Hematopoietic multipotent progenitor cell (in vitro differentiated cells): ENCODE results near the gene TEX52. TPM values are rescaled to one million over a fixed set of nuclear protein-coding genes. Genes with fewer than 3 reads are reported as not detected.
A peak's percentile ranks its signal among the peaks of the same experiment; 100 is the strongest.
"Not testable (repeated sequence)": the region's sequence is repeated elsewhere in the genome, so short reads cannot be mapped to it uniquely, and the experiment has no call there.

ENCODE experiments used
- DNase-seq, 3 donors: peaks; one replicate each; pipeline ENCODE4 v3.0.0-alpha.2; 2011 to 2015; ENCODE audit warnings: low read depth in 2 of 3, low spot score in 2 of 3
- total RNA-seq: library from RNA; depleted of rRNA; stranded (reverse); fragments of >200 nt; gene quantifications from one replicate; pipeline ENCODE4 v1.2.3, GENCODE V29; 2012

Gene TEX52
- total RNA-seq, 1 donor: under 0.01 TPM

DNA sequence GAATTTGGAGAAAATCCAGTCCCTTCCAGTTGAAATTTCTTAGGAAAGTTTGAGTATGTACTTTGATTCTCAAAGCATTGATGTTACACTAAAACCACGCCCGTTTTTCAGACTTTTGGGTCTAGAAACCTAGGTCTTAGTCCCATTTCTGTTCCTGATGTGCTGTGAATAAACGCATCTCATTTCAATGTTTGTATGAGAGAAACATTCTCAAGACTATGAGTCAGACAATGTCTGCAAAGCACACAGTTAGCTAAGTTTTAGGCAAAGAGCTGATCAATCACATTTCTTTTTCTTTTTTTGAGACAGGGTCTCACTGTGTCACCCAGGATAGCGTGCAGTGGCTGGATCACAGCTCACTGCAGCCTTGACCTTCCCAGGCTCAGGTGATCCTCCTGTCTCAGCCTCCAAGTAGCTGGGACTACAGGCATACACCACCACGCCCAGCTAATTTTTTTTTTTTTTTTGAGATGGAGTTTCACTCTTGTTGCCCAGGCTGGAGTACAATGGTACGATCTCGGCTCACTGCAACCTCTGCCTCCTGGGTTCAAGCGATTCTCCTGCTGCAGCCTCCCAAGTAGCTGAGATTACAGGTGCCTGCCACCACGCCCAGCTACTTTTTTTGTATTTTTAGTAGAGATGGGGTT, 12.3 kb upstream of the TEX52 start:
- not testable (repeated sequence) for DNase-seq

DNA sequence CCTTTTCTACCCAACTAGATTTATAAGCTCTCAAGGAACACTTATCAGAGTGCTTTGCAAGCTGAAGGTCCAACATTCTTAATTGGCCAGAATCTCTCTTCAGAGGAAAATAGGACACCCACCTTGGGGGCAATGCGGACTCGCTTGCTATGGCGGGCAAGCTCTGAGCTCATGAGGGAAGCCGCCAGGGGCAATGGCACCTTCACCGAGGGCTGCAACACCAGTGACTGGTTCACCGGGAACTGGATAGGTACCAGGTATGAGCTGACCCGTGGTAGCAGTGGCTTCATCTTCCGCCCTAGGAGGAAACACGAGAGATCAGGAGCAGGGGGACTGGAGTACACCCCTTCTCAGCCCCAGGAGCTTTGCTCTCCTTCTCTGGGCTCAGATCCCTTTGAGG, 7.4 kb upstream of the TEX52 start:
- no peak for DNase-seq

DNA sequence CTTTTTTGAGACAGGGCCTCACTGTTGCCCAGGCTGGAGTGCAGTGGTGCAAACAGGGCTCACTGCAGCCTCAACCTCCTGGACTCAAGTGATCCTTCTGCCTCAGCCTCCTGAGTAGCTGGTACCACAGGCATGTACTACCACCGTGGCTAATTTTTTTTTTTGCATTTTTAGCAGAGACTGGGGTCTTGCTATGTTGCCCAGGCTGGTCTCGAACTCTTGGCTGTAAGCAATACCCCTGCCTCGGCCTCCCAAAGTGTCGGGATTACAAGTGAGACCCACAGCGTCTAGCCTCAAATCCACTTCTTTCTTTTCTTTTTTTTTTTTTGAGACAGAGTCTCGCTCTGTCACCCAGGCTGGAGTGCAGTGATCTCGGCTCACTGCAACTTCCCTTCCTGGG, 6.6 kb upstream of the TEX52 start:
- DNase-seq: not testable (repeated sequence)

DNA sequence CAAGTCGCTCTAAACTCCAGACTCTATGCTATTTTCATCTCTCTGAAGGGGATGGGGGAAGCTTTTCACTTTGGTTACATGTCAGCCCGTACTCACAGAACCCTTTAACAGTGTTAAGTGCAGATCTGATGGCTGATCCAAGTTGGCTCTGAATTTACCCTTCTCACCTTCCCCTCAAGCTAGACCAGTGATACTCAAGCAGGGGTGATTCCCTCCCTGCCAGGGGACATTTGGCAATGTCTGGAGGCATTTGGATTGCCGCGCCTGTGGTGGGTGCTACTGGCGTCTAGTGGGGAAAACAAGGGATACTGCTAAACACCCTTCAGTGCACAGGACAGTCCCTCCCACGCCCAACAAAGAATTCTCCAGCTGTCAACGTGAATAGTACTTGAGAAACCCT, 6.0 kb upstream of the TEX52 start:
- DNase-seq: no peak

DNA sequence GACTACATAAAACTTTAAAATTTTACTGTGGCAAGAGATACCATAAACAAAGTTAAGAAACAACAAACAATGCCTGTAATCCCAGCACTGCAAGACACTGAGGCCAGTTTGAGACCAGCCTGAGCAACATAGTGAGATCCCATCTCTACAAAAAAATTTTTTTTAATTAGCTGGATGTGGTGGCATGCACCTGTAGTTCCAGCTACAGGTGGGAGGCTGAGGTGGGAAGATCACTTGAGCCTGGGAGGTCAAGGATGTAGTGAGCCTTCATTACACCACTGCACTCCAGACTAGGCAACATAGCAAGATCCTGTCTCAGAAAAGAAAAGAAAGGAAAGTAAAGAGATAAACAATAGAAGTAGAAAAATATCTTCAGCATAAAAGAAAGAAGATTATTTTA, 3.3 kb upstream of the TEX52 start:
- DNase-seq: no peak

DNA sequence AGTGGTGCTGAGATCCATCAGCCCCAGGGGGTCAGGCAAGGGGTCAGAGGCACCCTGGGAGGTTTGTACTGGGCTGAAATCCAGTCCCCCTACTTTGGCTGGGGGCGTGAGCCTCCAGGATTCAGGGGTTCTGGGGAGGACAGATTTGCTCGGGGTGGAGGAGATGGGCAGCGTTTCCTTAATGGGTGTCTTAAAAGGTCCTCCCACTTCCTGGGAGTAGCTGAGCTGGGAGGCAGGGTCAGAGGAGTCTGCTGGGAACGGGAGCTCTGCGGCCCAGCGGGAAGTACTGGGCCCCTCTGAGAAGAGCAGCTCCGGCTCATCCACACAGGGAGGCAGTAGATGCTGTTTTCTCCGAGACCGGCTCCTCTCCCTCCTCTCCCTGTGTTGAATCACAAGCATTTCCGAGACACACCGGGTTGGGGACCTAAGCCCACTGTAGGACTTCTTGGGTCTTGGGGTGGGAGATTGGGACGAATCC, 2.1 kb upstream of the TEX52 start:
- DNase-seq: no peak

DNA sequence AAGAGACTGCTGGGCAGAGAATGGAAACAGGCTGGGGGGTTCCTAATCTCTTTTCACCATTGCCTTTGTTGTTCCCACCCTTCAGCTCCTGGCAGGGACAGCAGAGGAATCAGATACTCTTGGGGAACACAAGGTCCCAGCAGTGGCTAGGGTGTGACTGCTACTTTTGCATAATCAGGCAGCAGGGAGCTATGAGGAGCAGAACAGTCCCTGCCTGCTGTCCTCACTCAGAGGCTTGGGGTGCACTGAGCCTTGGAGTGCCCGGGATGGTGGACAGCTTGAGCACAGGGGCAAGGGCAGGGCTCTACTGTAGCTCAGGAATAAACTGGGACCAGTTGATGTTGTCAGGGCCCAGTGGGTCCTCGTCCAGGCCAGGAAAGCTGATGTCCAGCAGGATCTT, 1.5 kb upstream of the TEX52 start:
- DNase-seq: no peak

DNA sequence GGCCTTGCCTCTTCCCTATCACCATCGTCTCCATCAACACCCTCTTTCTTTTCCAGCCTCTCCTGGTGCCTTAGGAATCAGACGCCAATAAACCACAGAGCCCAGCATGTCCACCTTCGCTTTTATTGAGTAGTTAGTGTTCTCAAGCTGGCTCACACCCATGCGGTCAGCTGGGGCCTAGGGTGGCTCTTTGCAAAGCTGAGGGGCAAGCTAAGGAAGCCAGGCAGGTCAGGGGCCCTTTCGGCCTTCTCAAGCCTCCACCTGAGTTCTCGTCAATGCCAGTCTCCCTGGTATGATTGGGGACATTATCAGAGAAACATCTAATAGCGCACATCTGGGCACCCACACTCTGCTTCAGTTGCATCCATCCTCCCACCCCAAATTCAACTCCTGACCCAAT, 737 bp upstream of the TEX52 start:
- DNase-seq: no peak

DNA sequence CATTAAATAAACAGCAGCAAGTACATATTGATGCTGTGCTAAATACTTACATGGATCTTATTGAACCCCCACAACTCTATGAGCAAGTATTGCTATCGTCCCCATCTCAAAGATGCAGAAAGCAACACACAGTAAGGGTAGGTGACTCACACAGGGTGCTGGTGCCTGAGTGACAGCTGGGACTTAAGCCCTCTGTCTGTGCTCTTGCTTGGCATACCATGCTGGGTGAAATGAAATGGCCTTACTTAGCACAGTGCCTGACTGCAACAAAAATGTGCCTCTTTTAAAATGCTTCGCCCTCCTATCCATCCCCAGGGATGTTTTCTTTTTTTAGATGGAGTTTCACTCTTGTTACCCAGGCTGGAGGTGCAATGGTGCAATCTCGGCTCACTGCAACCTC, 788 bp downstream of the TEX52 start:
- DNase-seq: no peak

DNA sequence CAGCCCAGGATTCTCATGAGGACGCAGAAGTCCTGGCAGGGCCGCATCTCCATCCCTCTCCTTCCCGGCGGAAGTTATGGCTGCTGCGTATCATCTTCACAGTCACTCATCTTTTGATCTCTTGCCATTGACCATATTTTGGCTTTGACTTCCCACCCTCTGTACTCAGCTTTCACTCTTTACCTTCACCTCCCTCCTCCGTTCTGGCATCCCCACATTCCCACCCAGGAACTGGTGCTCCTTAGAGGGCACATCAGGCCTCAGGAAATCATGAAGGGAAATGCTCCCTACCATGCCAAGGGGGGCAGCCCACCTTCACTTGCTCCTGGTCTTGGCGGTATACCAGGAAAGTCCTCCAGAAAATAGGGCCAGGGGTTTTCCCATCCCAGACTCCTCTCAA, 1.3 kb downstream of the TEX52 start:
- DNase-seq: no peak

DNA sequence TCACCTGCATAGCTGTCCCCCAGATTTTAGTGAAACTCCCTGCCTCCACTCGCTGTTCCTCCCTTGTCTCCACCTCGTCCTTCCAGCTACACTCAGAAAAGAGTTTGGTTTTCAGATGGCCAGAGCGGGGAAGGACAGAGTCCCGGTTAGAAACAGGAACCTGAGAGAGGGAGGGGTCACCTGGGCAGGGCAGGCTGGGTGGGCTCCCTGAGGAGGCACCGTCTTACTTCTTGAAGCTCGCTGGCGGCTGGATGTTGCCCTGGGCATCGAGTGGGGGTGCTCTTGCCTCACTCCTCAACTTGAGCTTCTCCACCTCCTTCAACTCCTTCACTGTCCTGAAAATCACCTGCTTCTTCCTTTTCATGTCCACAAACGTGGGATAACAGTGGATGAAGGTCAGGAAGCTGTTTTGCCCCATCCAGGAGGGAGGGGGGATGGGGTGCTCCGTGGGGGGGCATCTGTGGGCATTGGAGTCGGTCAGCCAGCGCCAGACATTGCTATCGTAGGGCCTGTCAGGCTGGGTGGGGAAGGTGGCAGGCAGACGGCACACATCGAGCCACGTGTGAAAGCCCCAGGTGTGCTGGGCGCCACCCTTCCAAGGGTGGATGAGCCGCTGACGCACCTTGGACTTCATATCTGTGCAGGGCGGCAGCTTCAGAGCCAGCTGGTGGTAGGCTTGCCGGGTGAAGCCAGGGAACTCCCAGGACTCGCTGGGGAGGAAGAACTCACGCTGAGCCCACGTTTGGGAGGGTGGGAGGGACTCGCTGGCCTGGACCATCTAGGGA, 2.0 kb downstream of the TEX52 start:
- no peak for DNase-seq

DNA sequence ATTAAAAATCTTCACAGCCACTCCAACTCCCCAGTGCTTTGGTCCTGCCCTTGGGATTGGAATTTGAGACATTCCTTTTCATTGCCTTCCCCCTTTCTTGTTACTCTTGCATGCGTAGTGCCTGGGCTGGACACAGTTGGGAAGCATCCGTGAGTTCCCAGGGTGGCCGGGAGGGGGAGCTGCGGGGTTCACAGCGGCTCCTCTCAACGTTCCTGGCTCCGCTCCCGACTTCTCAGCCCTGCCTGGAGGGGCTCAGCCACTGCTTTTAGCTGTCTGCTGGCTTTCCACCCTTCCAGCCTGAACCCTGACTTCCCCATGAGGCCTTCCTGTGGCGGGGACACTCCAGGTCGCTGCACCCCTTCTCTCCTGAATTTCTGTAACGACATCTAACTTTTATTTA, 3.2 kb downstream of the TEX52 start:
- peak in 2 of 3 donors; percentile 47 to 67 for DNase-seq

DNA sequence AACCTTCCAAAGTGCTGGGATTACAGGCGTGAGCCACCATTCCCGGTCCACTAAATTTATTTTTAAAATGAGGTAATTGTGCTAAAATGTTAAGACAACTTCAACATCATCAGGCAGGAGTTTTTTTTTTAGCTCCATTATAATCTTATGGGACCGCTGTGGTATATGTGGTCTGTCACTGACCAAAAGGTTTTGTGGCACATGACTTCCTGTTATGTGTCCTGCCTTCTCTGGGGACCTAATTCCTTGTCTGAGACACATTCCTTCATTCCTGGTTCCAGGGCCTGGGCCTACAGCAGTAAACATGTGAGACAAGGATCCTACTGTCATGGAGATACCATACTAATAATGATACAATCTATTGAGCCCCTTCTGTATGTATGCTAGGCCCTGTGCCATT, 4.9 kb downstream of the TEX52 start:
- DNase-seq: no peak

DNA sequence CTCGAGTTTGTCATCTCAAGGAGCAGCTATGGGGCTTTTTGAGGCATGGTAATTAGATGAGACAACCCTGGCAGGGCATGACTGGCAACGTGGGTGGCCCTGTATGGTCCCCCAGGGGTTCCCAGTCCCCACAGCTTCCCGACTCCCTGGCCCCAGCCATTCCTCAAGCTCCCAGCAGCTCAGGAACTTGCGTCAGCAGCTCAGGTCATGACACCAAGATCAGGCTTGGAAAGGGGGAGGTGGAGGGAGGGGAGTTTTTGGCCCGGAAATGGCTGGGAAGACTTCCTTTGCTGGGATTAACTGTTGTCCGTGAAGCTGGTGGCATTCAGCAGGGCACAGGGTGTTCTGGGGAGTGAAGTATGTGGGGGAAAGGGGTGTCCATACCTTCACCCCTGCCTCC, 11.6 kb downstream of the TEX52 start:
- DNase-seq: no peak

DNA sequence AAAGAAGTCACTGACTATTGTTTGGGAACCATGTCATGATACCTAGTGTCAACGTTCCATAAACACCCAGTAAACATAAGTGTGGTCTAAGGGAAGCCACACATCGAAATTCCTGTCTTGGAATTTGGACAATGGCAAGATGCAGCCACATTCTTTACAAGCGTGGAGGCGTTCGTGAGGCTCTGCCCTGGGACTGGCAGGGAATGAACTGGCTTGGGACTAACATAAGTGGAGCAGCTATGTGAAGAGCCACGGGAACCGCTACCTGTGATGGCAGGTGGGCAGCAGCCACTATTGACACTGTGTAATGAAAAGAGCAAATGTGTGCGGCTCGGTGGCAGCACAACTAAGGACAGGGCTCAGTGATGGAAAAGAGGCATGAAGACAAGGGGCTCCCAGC, 12.1 kb downstream of the TEX52 start:
- DNase-seq: no peak

DNA sequence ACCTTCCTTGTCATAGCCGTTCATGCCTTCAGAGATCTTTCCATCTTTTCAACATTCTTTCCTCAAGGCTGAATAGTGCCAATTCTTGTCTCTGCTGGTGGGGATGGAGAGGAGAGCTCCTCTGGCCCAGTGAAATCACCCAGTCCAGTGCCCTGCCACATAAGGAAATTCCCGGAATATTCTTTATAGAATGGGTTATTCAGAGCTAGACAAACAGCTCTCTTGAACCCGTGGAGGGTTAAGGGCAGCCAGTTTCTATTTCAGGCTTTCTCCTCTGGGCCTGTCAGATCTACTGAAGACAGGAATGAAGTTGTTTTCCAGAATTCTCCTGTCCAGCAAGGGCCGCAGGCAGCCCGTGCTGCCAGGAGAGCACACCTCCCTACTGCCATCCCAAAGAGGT, 13.9 kb downstream of the TEX52 start:
- no peak for DNase-seq

DNA sequence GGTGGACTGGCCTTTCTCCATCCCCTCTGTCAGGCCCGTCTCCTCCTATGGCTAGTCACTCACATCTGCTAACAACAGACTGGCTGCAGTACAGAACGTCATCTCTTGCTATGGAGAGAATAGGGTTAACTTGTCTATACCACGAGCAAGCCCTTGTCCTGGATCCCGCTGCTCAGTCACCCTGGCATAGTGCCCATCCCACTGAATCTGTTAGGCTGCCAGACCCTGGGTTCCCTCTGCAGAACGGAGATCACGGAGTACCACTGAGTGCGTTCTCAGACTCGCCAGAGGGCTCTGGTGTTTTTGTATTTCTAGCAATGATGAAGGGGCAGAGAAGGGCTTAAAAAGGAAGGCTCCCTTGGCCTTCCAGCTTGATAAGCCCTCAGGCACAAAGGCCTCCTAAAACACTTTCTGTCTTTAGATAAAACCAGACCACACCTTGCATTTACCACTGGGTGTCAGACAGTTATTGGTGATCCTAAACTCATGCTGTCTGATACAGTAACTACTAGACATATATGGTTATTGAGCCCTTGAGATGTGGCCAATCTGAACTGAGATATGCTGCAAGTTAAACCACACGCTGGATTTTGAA, 15.7 kb downstream of the TEX52 start:
- DNase-seq: no peak

DNA sequence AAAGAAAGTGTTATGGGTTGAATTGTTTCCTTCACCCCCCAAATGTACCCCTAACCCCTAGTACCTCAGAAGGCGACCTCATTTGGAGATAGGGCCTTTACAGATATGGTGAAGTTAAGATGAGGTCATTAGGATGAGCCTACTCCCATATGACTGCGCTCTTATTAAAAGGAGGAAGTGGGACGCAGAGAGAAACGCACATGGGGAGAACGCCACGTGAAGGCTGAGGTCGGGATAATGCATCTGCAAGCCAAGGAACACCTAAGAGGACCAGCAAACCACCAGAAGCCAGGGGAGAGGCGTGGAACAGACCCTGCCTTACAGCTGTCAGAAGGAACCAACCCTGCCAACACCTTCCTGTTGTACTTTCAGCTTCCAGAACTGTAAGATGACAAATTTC, 20.3 kb downstream of the TEX52 start:
- no peak for DNase-seq

DNA sequence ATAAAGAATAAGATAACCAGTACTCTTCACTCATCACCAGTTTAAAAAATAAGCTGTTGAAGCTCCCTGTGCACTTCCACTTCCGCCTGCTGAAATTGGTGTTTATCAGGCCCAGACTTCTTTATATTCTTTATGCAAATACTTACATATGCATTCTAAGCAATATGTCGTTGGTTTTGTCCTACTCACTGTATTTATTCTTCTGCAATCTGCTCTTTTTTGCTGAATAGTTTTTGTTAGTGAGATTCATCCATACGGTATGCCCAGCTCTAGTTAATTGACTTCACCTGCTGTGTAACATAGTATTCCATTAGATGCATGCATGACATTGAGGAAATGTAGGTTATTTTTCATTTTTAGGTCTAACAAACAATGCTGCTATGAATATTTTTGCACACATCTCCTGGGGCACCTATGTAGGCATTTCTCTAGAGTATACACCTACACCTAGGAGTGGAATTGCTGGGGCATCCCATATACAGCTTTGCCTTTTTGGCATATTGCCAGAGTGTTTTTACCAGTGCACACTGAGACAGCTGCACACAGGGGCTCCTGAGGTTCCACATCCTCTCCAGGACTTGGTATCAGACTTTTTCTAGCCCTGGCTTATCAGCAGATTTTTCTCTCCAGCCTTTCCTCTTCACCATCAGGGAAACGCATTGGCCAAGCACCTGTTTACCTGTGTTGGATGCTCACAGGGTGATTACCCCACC, 21.0 kb downstream of the TEX52 start:
- no peak for DNase-seq

DNA sequence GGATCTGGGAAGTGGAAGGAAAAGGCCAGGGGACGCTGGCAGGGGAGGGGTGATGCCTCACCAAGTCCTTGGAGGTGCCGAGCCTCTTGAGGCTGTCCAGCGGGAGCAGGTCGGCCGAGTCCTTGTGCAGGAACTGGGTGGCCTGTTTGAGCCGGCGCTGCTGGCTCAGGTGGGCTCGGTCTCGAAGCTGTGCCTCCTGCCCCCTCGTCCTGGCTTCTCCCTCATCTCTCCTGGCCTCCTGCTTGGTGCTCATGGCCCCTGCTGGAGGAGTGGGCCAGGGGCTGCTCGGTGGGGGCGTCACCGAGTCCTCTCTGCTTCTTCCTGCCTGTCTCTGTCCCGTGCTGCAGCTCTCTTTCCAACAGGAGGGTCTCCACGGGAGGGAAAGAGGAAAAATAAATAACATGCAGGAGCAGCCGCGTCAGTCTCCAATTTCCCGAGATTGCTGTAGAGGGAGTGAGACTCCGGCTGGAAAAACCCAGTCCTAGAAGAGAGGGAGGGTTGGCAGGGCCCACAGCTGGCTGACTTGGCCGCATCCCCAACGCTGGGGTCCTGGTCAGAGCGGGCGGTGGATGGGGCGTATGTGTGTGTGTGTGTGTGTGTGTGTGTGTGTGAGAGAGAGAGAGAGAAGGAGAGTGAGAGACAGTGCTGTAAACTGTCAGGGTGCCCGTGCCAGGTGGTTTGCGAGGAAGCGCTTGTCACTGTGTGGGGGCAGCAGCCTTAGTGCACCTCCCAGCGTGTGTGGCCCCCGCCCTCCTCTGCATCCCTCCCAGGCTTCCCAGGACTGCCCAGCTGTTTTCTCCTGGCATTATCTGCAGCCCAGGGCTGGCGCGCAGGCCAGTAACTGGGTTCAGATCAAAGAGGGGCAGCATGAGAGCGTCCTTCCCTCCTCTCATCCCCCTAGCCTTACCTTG, 22.0 kb downstream of the TEX52 start, which contains the start of gene NRIP2:
Gene NRIP2 (minus strand): TSS at position 455 of the 911 bp plus-strand sequence. CDS start 52 bp downstream, at position 403.
- peak in 2 of 3 donors; percentile 5 to 17 for DNase-seq
